OCI-M2 (cell line): ENCODE measurements around the gene RPS6KA2.

Experiments
- DNase-seq: peaks from one replicate; lab custom pipeline; 2025; ENCODE audit not compliant: unreplicated experiment; lab: John Stamatoyannopoulos, UW

RPS6KA2 gene

GRCh38 chr6:166507809-166508564 lies 119.1 kb downstream of the RPS6KA2 start:
- no peak for DNase-seq

GRCh38 chr6:166507380-166507779 lies 119.7 kb downstream of the RPS6KA2 start:
- DNase-seq, result no peak

- DNase-seq, result no peak
These were observed 121.7 kb downstream of the RPS6KA2 start for GRCh38 chr6:166505133-166505905.

- no peak for DNase-seq
These were observed 123.0 kb downstream of the RPS6KA2 start for GRCh38 chr6:166504100-166504499.

- no peak for DNase-seq
These were observed 123.8 kb downstream of the RPS6KA2 start for GRCh38 chr6:166503167-166503744.

- no peak for DNase-seq
These were observed 124.6 kb downstream of the RPS6KA2 start for GRCh38 chr6:166502453-166502852.

- DNase-seq, result no peak
These were observed 125.8 kb downstream of the RPS6KA2 start for GRCh38 chr6:166501246-166501645.

GRCh38 chr6:166500246-166500645 lies 126.8 kb downstream of the RPS6KA2 start:
- DNase-seq, result no peak

GRCh38 chr6:166499350-166500163 lies 127.5 kb downstream of the RPS6KA2 start:
- no peak for DNase-seq

- DNase-seq, result no peak
These were observed 128.2 kb downstream of the RPS6KA2 start for GRCh38 chr6:166498661-166499349.

GRCh38 chr6:166498228-166498627 lies 128.8 kb downstream of the RPS6KA2 start:
- no peak for DNase-seq

GRCh38 chr6:166497087-166497899 lies 129.8 kb downstream of the RPS6KA2 start:
- no peak for DNase-seq

- DNase-seq, result no peak
These were observed 130.6 kb downstream of the RPS6KA2 start for GRCh38 chr6:166496460-166496859.

GRCh38 chr6:166495487-166496314 lies 131.3 kb downstream of the RPS6KA2 start:
- no peak for DNase-seq

- DNase-seq, result no peak
These were observed 132.1 kb downstream of the RPS6KA2 start for GRCh38 chr6:166494757-166495486.

- DNase-seq, result no peak
These were observed 133.0 kb downstream of the RPS6KA2 start for GRCh38 chr6:166494101-166494441.

GRCh38 chr6:166493427-166494100 lies 133.5 kb downstream of the RPS6KA2 start:
- DNase-seq, result no peak
